Suppressor macrophage treated with lipopolysaccharide for 1 hour (primary cell): Measurements from ENCODE around the gene PDIK1L.

Source experiments
- DNase-seq, 3 donors: peaks; one replicate each; pipeline ENCODE4 v3.0.0-alpha.2; 2020 to 2022

PDIK1L gene

DNA sequence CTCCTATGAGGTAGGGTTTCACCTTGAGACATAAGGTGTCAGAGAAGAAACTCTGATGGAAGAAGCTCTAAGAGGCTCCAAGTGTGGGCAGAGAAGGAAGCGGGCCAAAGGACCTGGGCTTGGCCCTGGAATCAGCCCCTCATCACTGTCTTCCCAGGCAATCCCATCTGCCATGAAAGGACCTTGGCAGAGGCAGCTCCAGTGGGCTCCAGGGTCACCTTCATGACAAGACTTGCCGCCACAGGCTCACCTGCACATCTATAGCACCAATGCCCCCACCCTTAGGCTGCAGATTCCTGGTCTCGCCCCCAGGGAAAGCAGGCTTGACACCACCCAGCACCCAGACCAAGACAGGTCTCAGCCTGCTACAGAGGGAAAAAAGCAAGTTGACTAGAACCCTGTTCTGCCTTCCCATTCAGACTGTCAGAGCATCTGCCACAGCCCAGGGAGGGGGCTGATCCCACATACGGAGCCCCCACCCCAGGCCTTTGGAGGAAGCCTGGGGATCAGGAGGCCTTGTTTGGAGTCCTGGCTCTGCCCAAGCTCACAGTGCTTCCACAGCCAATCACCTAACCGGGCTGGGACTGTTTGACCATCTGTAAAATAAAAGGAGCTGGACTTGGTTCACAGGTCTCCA is 46.8 kb downstream of the PDIK1L start:
- no peak for DNase-seq

DNA sequence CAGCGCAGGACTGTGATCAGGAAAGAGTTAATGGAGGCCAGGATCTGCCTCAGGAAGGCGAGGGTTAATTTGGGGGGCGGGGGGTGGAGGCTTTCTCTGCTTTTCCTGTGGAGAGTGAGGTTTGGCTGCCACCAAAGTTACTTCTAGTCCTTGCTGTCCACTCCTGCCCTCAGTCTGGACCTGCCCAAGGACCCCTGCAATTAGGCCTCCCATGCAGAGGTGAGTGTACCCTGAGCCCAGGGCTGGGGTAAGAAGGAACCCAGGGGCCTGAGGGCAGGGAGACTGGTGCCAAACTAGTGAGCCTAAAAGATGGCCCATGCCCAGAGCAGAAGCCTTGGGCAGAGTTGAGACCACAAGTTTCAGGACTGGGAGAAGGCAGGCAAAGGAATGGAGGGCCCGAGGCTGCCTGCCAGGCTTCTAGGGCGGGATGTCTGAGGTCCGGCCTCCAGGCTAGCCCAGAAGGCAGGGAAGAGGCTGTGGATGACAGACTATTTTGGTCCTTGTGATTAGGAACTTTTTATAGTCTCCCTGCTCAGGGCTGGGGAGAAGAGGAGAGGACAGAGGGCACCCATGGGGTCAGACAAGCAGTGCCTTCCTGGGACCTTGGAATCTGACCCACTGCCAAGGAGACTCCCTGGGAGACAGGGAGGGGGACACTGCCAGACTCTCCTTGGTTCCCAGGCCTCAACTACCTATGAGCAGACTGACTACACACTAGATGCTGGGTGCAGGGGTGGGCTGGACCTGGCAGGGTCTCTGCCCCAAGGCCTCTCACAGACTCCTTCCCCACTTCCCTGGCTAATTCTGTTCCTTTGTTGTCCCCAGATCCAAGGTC is 47.5 kb downstream of the PDIK1L start, which contains the start of gene FAM110D:
TSS of gene FAM110D (plus strand) at position 172 of the 835 bp plus-strand sequence. CDS start 2,213 bp downstream, outside the sequence.
- no peak for DNase-seq

DNA sequence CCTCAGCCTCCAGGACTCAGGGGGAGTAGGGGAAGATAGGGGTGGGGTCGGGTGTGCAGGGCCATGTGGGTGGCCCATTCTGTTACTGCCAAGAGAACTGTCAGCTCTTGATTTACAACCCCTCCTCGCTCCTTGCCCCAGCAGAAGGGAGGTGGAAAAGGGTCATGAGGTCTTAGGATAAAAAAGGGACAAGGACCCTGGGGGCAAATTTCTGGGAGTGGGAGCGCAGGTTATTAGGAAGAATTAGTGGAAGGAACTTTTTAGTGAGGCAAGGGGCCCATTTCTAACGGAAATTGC is 48.1 kb downstream of the PDIK1L start:
- DNase-seq = no peak

- DNase-seq = no peak
These were observed 49.1 kb downstream of the PDIK1L start for GRCh38 chr1:26160527-26161414.

DNA sequence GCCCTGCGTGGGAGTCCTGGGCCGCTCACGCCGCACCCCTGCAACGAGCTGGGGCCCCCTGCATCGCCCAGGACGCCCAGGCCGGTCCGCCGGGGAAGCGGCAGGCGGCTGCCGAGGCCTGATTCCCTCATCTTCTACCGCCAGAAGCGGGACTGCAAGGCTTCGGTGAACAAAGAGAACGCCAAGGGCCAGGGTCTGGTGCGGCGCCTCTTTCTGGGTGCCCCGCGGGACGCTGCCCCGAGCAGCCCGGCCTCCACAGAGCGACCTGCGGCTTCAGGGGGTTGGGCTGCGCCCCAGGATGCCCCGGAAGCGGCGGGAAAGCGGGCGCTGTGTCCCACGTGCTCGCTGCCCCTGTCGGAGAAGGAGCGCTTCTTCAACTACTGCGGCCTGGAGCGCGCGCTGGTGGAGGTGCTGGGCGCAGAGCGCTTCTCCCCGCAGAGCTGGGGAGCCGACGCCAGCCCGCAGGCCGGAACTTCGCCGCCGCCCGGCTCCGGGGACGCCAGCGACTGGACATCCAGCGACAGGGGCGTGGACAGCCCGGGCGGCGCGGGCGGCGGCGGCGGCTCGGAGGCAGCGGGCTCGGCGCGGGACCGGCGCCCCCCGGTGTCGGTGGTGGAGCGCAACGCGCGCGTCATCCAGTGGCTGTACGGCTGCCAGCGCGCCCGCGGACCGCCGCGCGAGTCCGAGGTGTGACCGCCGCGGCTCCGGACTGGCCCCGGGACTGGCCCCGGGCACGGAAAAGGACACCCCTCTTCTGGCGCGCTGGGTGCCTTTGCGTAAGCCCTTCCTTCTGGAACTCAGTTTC is 50.0 kb downstream of the PDIK1L start:
- DNase-seq = peak; percentile 63 to 84 (median 70)

DNA sequence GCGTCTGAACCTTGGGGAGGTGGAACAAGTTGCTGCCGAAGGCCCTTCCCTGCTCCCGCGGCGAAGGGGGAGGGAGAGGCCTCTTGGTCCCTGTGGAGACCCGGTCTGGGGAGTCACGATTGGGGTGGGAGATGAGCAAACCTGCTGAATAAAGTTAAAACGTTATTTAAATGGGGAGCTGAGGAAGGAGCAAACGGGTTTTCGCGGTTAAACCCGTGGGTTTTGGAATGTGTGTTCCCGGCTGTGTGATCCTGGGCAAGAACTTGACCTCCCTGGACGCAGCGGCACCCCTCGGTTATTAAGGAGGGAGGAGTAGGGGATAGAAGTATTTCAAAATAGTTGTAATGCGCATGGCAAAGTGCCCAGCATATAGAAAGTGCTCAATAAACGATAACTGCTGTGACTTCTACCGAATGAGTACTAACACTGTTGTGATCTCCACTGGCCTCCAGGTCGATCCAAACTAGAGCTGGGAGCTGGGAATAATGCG is 50.6 kb downstream of the PDIK1L start:
- DNase-seq = no peak

DNA sequence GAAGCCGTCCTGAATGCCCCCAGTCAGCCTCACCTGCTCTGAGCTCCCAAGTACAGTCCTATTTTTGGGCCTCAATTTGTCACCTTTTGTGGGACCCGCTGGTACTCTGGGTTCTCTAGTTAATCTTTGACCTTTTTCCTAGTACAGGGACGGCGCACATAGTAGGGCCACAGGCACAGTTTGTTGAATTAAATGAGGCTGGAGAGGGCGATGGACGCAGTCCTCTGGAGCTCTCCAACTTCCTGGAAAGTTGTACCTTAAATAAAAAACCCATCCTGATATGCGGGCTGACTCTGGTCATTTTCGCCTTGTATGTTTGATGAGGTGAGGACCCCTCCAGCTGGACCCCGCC is 52.0 kb downstream of the PDIK1L start:
- no peak for DNase-seq

DNA sequence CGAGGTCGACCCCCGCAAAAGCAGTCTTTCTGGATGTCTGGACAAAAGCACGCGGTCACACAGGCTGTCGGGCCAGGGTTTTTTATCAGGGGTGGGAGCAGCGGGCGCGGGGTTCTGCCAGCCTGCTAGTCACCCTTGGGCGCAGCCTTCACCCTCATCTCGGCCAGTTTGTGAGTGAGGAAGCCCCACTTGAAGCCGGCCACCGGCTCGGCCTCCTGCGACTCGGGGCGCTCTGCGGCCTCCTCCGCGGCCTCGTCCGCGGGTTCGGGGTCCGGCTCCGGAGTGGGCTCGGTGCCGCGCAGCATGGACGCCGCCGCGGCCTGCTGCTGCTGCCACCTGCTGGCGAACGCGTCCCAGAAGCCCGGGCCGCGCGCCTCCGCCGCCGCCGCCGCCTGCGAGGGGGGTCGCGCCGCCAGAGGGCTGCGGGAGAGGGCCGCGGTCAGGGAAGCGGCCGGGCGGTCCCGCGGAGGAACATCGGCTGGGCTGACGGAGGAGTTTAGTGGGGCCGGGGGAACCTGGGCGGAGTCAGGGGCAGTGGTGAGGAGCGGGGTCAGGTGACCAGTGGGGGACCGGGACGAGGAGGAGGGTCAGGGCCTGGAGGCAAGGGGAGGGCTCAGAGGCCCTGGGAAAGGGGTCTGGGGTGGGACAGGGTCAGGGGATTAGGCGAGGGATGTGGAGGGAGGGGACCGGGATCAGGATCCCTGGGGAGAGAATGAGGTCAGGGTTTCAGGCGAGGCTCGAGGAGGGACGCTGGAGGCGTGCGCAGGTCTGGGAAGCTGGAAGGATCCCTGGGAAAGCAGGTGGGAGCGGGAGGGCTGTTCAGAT is 52.6 kb downstream of the PDIK1L start:
- peak; percentile 49 to 83 (median 71) for DNase-seq

GRCh38 chr1:26164861-26165842 is 53.5 kb downstream of the PDIK1L start:
- peak in 2 of 3 donors; percentile 24 to 47 for DNase-seq

DNA sequence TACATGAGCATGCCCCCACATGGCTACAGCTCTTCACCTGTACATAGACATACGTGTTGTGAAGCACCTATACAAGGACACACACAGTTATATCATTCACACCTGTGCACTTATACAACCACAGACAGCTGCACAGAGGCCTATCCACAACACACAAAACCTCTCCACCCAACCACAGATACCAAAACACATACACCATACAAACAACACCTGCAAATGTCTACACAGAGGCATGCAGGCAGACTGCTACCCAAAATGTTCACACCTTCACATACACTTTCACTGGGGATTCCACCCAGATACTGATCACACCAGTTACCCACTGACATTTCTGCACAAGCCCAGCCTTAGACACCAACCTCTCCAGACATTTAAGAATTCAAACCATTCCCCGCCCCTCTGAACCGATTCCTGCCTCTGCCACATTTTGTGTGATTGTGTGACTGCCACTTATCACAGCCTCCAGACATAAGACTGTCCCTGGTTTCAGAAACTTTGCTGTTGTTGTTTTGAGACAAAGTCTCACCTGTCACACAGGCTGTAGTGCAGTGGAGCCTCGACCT is 55.2 kb downstream of the PDIK1L start:
- no peak for DNase-seq

GRCh38 chr1:26168410-26169197 is 57.0 kb downstream of the PDIK1L start, which contains the start of gene C1orf232:
Gene C1orf232, minus strand, starts transcription at chr1:26168963. Its CDS starts 464 bp downstream, at chr1:26168499.
- no peak for DNase-seq

DNA sequence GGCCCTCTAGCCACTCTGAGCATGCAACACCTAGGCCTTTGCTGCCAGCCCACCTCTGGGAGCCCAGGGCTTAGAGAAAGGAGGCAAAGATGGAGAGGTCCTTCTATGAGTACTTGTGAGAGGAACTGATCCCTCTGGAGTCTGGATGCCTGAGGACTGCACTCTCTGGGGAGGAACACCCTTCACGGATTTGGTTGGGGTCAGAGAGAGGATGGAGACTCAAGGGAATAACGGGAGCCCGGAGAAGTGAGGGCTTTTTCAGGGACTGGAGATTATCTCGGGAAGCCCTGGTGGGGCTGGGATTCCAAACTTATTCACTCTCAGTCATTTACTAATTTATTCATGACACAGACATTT is 57.6 kb downstream of the PDIK1L start:
- no peak for DNase-seq

GRCh38 chr1:26169669-26170471 is 58.2 kb downstream of the PDIK1L start, which contains the start of gene ZNF593:
Gene ZNF593, plus strand, starts transcription at chr1:26169908. Its CDS starts 76 bp downstream, at chr1:26169984.
- DNase-seq = peak; percentile 95 to 98 (median 97)

DNA sequence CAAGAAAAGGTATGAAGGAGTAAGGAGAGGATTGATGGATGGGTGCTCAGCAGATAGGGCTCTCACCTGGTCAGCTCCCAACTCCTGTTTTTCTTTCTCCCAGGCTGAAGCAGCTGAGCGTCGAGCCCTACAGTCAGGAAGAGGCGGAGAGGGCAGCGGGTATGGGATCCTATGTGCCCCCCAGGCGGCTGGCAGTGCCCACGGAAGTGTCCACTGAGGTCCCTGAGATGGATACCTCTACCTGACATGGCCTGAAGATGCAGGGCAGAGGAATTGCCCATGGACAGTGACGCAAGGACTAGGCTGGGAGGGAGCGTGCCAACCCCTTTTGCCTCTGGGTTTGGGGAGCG is 58.8 kb downstream of the PDIK1L start:
- DNase-seq = no peak

- no peak for DNase-seq
These were observed 59.8 kb downstream of the PDIK1L start, which contains the start of gene ZNF593OS for GRCh38 chr1:26171084-26172072. Gene ZNF593OS, minus strand, starts transcription at chr1:26171832. Its CDS starts 171 bp downstream, at chr1:26171661.
